Measurements from ENCODE around the gene MFAP4. TPM values are rescaled to one million over a fixed set of nuclear protein-coding genes. Genes with fewer than 3 reads are reported as not detected.

MFAP4 gene
- total RNA-seq, 4 donors from 2014 or later: 30.6 to 131 (median 53.4) TPM

GRCh38 chr17:19343256-19343630 lies 43.7 kb downstream of the MFAP4 start:
- TF ChIP-seq, protein P1, sequence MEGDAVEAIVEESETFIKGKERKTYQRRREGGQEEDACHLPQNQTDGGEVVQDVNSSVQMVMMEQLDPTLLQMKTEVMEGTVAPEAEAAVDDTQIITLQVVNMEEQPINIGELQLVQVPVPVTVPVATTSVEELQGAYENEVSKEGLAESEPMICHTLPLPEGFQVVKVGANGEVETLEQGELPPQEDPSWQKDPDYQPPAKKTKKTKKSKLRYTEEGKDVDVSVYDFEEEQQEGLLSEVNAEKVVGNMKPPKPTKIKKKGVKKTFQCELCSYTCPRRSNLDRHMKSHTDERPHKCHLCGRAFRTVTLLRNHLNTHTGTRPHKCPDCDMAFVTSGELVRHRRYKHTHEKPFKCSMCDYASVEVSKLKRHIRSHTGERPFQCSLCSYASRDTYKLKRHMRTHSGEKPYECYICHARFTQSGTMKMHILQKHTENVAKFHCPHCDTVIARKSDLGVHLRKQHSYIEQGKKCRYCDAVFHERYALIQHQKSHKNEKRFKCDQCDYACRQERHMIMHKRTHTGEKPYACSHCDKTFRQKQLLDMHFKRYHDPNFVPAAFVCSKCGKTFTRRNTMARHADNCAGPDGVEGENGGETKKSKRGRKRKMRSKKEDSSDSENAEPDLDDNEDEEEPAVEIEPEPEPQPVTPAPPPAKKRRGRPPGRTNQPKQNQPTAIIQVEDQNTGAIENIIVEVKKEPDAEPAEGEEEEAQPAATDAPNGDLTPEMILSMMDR (IDR thresholded peaks at IDR 0.05): no peak
- TF ChIP-seq EP300 (IDR thresholded peaks at IDR 0.05): no peak
- TF ChIP-seq POLR2A (IDR thresholded peaks at IDR 0.05): no peak
- peaks cover 0 to 63% (median 25%) of the 10 kb centered on the region in 4 donors for H3K4me1 ChIP-seq
- WGBS, 2 donors: 75 to 84% methylated on average over 6 to 7 of the region's 7 CpGs
- no peak overlapping the region for H3K4me3 ChIP-seq
- no peaks in the 10 kb centered on the region for H3K27me3 ChIP-seq
- no peaks in the 10 kb centered on the region for H3K36me3 ChIP-seq
- no peak for DNase-seq (ENCODE audit: low spot score in 2 of 2)
- no peaks in the 10 kb centered on the region for H3K9me3 ChIP-seq
- peak overlapping the region in 2 of 4 donors; percentile 83 for H3K27ac ChIP-seq

GRCh38 chr17:19342611-19343255 lies 44.3 kb downstream of the MFAP4 start:
- no peaks in the 10 kb centered on the region for H3K36me3 ChIP-seq
- peaks cover 0 to 68% (median 26%) of the 10 kb centered on the region in 4 donors for H3K4me1 ChIP-seq
- no peaks in the 10 kb centered on the region for H3K9me3 ChIP-seq
- H3K27ac ChIP-seq: peak overlapping the region in 3 of 4 donors; percentile 48 to 83 (median 83)
- H3K27me3 ChIP-seq: no peaks in the 10 kb centered on the region
- no peak overlapping the region for H3K4me3 ChIP-seq
- TF ChIP-seq, protein P1 (IDR thresholded peaks at IDR 0.05): no peak
- TF ChIP-seq EP300 (IDR thresholded peaks at IDR 0.05) (no peak), POLR2A (IDR thresholded peaks at IDR 0.05) (no peak)
- DNase-seq (ENCODE audit: low spot score in 2 of 2): no peak
- 54 to 58% methylated on average over 7 of the region's 7 CpGs for WGBS, 2 donors

- TF ChIP-seq, protein P1 (IDR thresholded peaks at IDR 0.05): no peak
- TF ChIP-seq POLR2A (IDR thresholded peaks at IDR 0.05): no peak
- peak in 1 of 2 donors; percentile 7 for TF ChIP-seq EP300 (IDR thresholded peaks at IDR 0.05)
- H3K27ac ChIP-seq: peak overlapping the region; percentile 45 to 83 (median 66)
- no peaks in the 10 kb centered on the region for H3K27me3 ChIP-seq
- H3K4me3 ChIP-seq: no peak overlapping the region
- peaks cover 0 to under 1% (median 0%) of the 10 kb centered on the region in 3 donors for H3K36me3 ChIP-seq
- DNase-seq (ENCODE audit: low spot score in 2 of 2): no peak
- WGBS, 2 donors: 49 to 50% methylated on average over 19 to 20 of the region's 20 CpGs
- peaks cover 0 to 68% (median 27%) of the 10 kb centered on the region in 4 donors for H3K4me1 ChIP-seq
- no peaks in the 10 kb centered on the region for H3K9me3 ChIP-seq
These were observed 45.1 kb downstream of the MFAP4 start for GRCh38 chr17:19341641-19342610.

DNA sequence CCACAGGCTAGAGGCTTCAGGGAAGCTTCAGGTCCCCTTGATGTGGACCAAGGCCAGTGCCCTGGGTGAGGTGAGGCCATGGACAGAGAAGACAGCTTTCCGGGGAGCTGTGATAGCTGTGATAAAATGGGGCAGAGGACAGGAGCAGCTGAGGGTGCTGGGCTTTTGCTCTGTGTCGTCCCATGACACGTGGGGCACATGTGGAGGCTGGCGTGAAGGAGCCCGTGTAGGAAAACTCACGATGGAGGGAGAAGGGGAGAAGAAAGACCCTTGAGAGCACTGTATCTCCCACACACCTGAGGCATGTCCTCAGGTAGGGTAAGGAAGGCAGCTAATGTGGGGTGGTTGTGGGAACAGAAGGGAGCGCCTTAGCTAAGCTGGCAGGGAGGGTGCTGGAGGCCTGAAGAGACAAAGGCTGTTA lies 45.8 kb downstream of the MFAP4 start:
- Histone ChIP-seq H3K36me3 (peaks cover 0 to 8% (median 0%) of the 10 kb centered on the region in 3 donors), H3K9me3 (no peaks in the 10 kb centered on the region), H3K27me3 (no peaks in the 10 kb centered on the region), H3K27ac (peak overlapping the region in 2 of 4 donors; percentile 30 to 83), H3K4me3 (no peak overlapping the region), H3K4me1 (peaks cover 0 to 66% (median 22%) of the 10 kb centered on the region in 4 donors)
- no peak for DNase-seq (ENCODE audit: low spot score in 2 of 2)
- WGBS, 2 donors: 69 to 77% methylated on average over 7 of the region's 7 CpGs
- TF ChIP-seq EP300 (IDR thresholded peaks at IDR 0.05): no peak
- TF ChIP-seq POLR2A (IDR thresholded peaks at IDR 0.05): no peak
- TF ChIP-seq, protein P1 (IDR thresholded peaks at IDR 0.05): no peak
